Measurements from ENCODE around the gene NAV3.

- TF ChIP-seq CTCF (IDR thresholded peaks at IDR 0.05) (no peak), POLR2A (IDR thresholded peaks at IDR 0.05) (no peak)
Measured at GRCh38 chr12:77938301-77938700, 107.6 kb downstream of the NAV3 start.
